Stimulated activated CD8-positive, alpha-beta memory T cell treated with anti-CD3 and anti-CD28 coated beads, Interleukin-15, amount 100 ng/mL, for 48 hours (primary cell): ENCODE measurements around the gene RPS2.
A peak's percentile ranks its signal among the peaks of the same experiment; 100 is the strongest.
"Not testable (repeated sequence)": the region's sequence is repeated elsewhere in the genome, so short reads cannot be mapped to it uniquely, and the experiment has no call there.

ENCODE experiments used
- DNase-seq, 2 donors: peaks; one replicate each; pipeline ENCODE4 v3.0.0-alpha.2; 2020; ENCODE audit warnings: low read depth in 2 of 2

RPS2 gene

GRCh38 chr16:1964506-1965395 is at the start of gene RPS2:
Gene RPS2, minus strand, starts transcription at chr16:1964826. Its CDS starts 201 bp downstream, at chr16:1964625.
- peak; percentile 95 to 97 for DNase-seq

- DNase-seq = no peak
These were observed 48.9 kb upstream of the RPS2 start for GRCh38 chr16:2013527-2013926.

- DNase-seq = not testable (repeated sequence)
These were observed 47.1 kb upstream of the RPS2 start for GRCh38 chr16:2011726-2012125.

- peak; percentile 68 to 73 for DNase-seq
These were observed 45.3 kb upstream of the RPS2 start, which contains the start of gene ZNF598 for GRCh38 chr16:2009791-2010510. Gene ZNF598, minus strand, starts transcription at chr16:2009821.

GRCh38 chr16:2009164-2009711 is 44.6 kb upstream of the RPS2 start:
- DNase-seq = no peak

GRCh38 chr16:2008631-2009163 is 44.1 kb upstream of the RPS2 start:
- no peak for DNase-seq

GRCh38 chr16:2008009-2008526 is 43.4 kb upstream of the RPS2 start:
- DNase-seq = peak in 1 of 2 donors; percentile 46

GRCh38 chr16:2007081-2007836 is 42.6 kb upstream of the RPS2 start:
- DNase-seq = no peak

GRCh38 chr16:2006317-2006716 is 41.7 kb upstream of the RPS2 start:
- no peak for DNase-seq

GRCh38 chr16:2005646-2006045 is 41.0 kb upstream of the RPS2 start:
- DNase-seq = no peak

- no peak for DNase-seq
These were observed 40.3 kb upstream of the RPS2 start for GRCh38 chr16:2004795-2005517.

GRCh38 chr16:2003827-2004641 is 39.4 kb upstream of the RPS2 start:
- DNase-seq = peak; percentile 83 to 87

GRCh38 chr16:2003231-2003826 is 38.7 kb upstream of the RPS2 start:
- DNase-seq = no peak

GRCh38 chr16:2002406-2003230 is 38.0 kb upstream of the RPS2 start:
- DNase-seq = no peak

- no peak for DNase-seq
These were observed 37.1 kb upstream of the RPS2 start for GRCh38 chr16:2001456-2002355.

- DNase-seq = no peak
These were observed 36.4 kb upstream of the RPS2 start for GRCh38 chr16:2001035-2001434.

GRCh38 chr16:1999866-2000514 is 35.4 kb upstream of the RPS2 start:
- no peak for DNase-seq
